Measurements from ENCODE around the gene MRPL16. TPM values are rescaled to one million over a fixed set of nuclear protein-coding genes. Genes with fewer than 3 reads are reported as not detected.

MRPL16 gene
- polyA plus RNA-seq, 2 donors: 44.8 to 58.1 TPM

GRCh38 chr11:59782080-59782479 is 28.5 kb downstream of the MRPL16 start:
- Histone ChIP-seq H3K4me1 (ENCODE audit: control insufficient read depth in 2 of 2, insufficient read depth in 2 of 2, low read length in 1 of 2) (peaks cover 0 to 1% of the 10 kb centered on the region in 2 donors), H3K9me3 (ENCODE audit: control insufficient read depth in 2 of 2, insufficient read depth in 1 of 2, low read depth in 1 of 2, low read length in 1 of 2) (no peaks in the 10 kb centered on the region), H3K27ac (ENCODE audit: low read depth in 2 of 2, low read length in 1 of 2) (no peak overlapping the region), H3K4me3 (ENCODE audit: low read depth in 1 of 2, low read length in 2 of 2) (no peak overlapping the region), H3K36me3 (ENCODE audit: control insufficient read depth in 2 of 2, insufficient read depth in 2 of 2, low read length in 1 of 2) (peaks cover 0 to 3% of the 10 kb centered on the region in 2 donors), H3K27me3 (ENCODE audit: control insufficient read depth in 1 of 2, insufficient read depth in 2 of 2, low read length in 2 of 2) (no peaks in the 10 kb centered on the region)
- WGBS, 2 donors: 72 to 86% methylated on average over 2 of the region's 2 CpGs

DNA sequence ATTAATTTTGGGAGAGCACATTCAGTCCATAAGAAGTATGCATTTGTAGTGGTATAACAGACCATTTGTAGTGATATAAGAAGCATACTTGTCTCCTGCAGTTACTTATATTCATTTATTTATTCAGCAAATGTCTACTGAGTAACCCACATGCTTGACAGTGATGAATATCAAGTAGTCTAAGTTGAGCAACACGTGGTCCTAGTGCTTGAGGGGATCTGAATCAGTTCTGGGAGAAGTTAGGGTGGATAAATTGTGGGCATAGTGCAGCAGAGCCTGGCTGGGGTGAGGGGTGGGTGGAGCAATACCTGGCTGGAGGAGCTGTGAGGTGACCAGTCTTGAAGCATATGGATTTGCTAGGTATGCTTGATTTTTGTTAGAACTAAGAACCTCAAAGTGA is 31.1 kb downstream of the MRPL16 start:
- H3K27me3 ChIP-seq (ENCODE audit: control insufficient read depth in 1 of 2, insufficient read depth in 2 of 2, low read length in 2 of 2): no peaks in the 10 kb centered on the region
- no peaks in the 10 kb centered on the region for H3K9me3 ChIP-seq (ENCODE audit: control insufficient read depth in 2 of 2, insufficient read depth in 1 of 2, low read depth in 1 of 2, low read length in 1 of 2)
- H3K4me3 ChIP-seq (ENCODE audit: low read depth in 1 of 2, low read length in 2 of 2): no peak overlapping the region
- no peaks in the 10 kb centered on the region for H3K4me1 ChIP-seq (ENCODE audit: control insufficient read depth in 2 of 2, insufficient read depth in 2 of 2, low read length in 1 of 2)
- no peak overlapping the region for H3K27ac ChIP-seq (ENCODE audit: low read depth in 2 of 2, low read length in 1 of 2)
- peaks cover 4 to 6% of the 10 kb centered on the region in 2 donors for H3K36me3 ChIP-seq (ENCODE audit: control insufficient read depth in 2 of 2, insufficient read depth in 2 of 2, low read length in 1 of 2)
- 33 to 44% methylated on average over 1 of the region's 1 CpG for WGBS, 2 donors

DNA sequence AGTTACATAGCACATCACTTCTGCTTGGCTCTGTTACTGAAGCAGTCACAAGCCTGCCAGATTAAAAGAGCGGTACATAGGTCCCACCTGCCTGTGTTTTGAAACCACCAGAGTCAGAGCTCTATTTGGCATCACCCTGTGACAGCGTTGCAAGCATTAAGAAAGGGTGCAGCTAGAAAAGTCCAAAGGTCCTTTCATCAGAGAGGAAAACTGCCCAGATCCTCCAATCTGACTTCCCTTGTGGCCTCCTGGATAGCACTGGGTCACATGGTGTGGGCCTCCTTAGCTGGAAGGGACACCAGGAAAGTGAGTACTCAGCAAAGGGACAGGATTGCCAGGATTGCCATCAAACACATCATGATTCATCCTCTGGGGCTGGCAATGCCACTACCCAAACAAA is 32.5 kb downstream of the MRPL16 start:
- no peak overlapping the region for H3K4me3 ChIP-seq (ENCODE audit: low read depth in 1 of 2, low read length in 2 of 2)
- no peaks in the 10 kb centered on the region for H3K4me1 ChIP-seq (ENCODE audit: control insufficient read depth in 2 of 2, insufficient read depth in 2 of 2, low read length in 1 of 2)
- no peaks in the 10 kb centered on the region for H3K27me3 ChIP-seq (ENCODE audit: control insufficient read depth in 1 of 2, insufficient read depth in 2 of 2, low read length in 2 of 2)
- 71 to 91% methylated on average over 2 of the region's 2 CpGs for WGBS, 2 donors
- no peaks in the 10 kb centered on the region for H3K9me3 ChIP-seq (ENCODE audit: control insufficient read depth in 2 of 2, insufficient read depth in 1 of 2, low read depth in 1 of 2, low read length in 1 of 2)
- peaks cover 4 to 6% of the 10 kb centered on the region in 2 donors for H3K36me3 ChIP-seq (ENCODE audit: control insufficient read depth in 2 of 2, insufficient read depth in 2 of 2, low read length in 1 of 2)
- H3K27ac ChIP-seq (ENCODE audit: low read depth in 2 of 2, low read length in 1 of 2): no peak overlapping the region

- WGBS, 2 donors: 84% methylated on average over 5 of the region's 5 CpGs
- Histone ChIP-seq H3K4me3 (ENCODE audit: low read depth in 1 of 2, low read length in 2 of 2) (no peak overlapping the region), H3K9me3 (ENCODE audit: control insufficient read depth in 2 of 2, insufficient read depth in 1 of 2, low read depth in 1 of 2, low read length in 1 of 2) (no peaks in the 10 kb centered on the region), H3K4me1 (ENCODE audit: control insufficient read depth in 2 of 2, insufficient read depth in 2 of 2, low read length in 1 of 2) (no peaks in the 10 kb centered on the region), H3K27me3 (ENCODE audit: control insufficient read depth in 1 of 2, insufficient read depth in 2 of 2, low read length in 2 of 2) (no peaks in the 10 kb centered on the region), H3K27ac (ENCODE audit: low read depth in 2 of 2, low read length in 1 of 2) (no peak overlapping the region), H3K36me3 (ENCODE audit: control insufficient read depth in 2 of 2, insufficient read depth in 2 of 2, low read length in 1 of 2) (peaks cover 4 to 6% of the 10 kb centered on the region in 2 donors)
These were observed 33.5 kb downstream of the MRPL16 start for GRCh38 chr11:59777104-59777503.

DNA sequence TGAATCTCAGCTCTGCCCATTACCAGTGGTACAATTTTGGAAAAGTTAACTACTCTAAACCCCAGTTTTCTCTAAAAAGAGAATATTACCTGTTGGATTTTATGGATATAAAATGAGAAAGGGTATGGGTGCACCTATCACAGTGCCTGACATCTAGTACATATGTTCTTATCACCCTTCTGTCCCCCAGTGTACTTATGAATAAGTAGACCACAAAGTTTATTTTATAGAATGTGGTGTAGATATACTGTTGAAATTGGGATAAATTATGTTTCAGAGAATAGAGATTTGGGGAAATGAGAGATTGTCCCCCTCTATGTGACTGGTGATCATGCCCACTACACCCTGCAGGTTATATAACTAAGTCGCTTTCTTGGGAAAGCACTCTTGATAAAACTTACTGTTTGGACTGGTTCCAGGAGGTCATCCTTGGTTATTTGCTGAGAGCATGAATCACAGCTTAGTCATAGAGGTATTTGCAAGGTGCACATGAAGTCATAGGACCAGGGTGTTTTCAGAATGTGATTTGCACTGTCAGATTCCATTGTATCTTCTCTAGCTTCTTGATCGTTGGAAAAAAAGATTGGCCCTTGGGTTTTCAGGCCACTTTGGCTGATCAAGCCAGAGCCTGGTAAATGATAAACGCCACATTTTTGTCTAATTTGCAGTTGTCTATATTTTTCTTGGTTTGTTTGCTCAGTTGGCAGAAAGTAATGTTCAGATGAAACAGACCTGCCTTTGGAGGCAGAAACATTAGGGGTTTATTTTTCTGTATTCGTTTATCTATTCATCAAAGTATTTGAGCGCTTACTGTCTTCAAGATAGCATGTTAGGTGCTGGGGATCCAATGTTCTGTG is 34.1 kb downstream of the MRPL16 start:
- Histone ChIP-seq H3K9me3 (ENCODE audit: control insufficient read depth in 2 of 2, insufficient read depth in 1 of 2, low read depth in 1 of 2, low read length in 1 of 2) (no peaks in the 10 kb centered on the region), H3K27ac (ENCODE audit: low read depth in 2 of 2, low read length in 1 of 2) (peak overlapping the region in 1 of 2 donors; percentile 9), H3K27me3 (ENCODE audit: control insufficient read depth in 1 of 2, insufficient read depth in 2 of 2, low read length in 2 of 2) (no peaks in the 10 kb centered on the region), H3K4me1 (ENCODE audit: control insufficient read depth in 2 of 2, insufficient read depth in 2 of 2, low read length in 1 of 2) (no peaks in the 10 kb centered on the region), H3K36me3 (ENCODE audit: control insufficient read depth in 2 of 2, insufficient read depth in 2 of 2, low read length in 1 of 2) (peaks cover 4 to 6% of the 10 kb centered on the region in 2 donors), H3K4me3 (ENCODE audit: low read depth in 1 of 2, low read length in 2 of 2) (no peak overlapping the region)
- WGBS, 2 donors: 51 to 62% methylated on average over 5 of the region's 5 CpGs

- WGBS, 2 donors: 88% methylated on average over 5 of the region's 5 CpGs
- Histone ChIP-seq H3K9me3 (ENCODE audit: control insufficient read depth in 2 of 2, insufficient read depth in 1 of 2, low read depth in 1 of 2, low read length in 1 of 2) (no peaks in the 10 kb centered on the region), H3K36me3 (ENCODE audit: control insufficient read depth in 2 of 2, insufficient read depth in 2 of 2, low read length in 1 of 2) (peaks cover 3 to 4% of the 10 kb centered on the region in 2 donors), H3K4me3 (ENCODE audit: low read depth in 1 of 2, low read length in 2 of 2) (no peak overlapping the region), H3K4me1 (ENCODE audit: control insufficient read depth in 2 of 2, insufficient read depth in 2 of 2, low read length in 1 of 2) (peaks cover 0 to 4% of the 10 kb centered on the region in 2 donors), H3K27me3 (ENCODE audit: control insufficient read depth in 1 of 2, insufficient read depth in 2 of 2, low read length in 2 of 2) (no peaks in the 10 kb centered on the region), H3K27ac (ENCODE audit: low read depth in 2 of 2, low read length in 1 of 2) (no peak overlapping the region)
These were observed 37.5 kb downstream of the MRPL16 start for GRCh38 chr11:59773083-59773440.

DNA sequence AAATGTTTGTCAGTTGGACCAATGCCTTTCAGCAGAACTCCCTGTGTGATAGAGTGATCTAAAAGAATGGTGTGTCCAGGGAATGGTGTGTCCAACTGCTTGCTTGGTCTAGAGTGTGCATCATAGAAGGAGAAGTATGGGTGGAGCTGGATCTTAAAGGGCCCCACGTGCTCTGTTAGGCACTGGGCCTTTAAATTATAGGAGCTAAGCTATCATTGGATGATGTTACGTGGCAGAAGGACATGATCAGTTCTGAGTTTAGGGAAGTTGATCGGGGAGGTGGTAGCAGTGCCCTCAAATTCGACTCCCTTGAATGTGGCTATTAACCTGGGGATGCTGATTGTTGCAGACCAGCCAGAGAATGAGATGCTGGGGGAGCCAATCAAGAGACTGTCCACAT is 39.0 kb downstream of the MRPL16 start:
- Histone ChIP-seq H3K4me3 (ENCODE audit: low read depth in 1 of 2, low read length in 2 of 2) (no peak overlapping the region), H3K27me3 (ENCODE audit: control insufficient read depth in 1 of 2, insufficient read depth in 2 of 2, low read length in 2 of 2) (no peaks in the 10 kb centered on the region), H3K9me3 (ENCODE audit: control insufficient read depth in 2 of 2, insufficient read depth in 1 of 2, low read depth in 1 of 2, low read length in 1 of 2) (no peaks in the 10 kb centered on the region), H3K4me1 (ENCODE audit: control insufficient read depth in 2 of 2, insufficient read depth in 2 of 2, low read length in 1 of 2) (peaks cover 0 to 4% of the 10 kb centered on the region in 2 donors), H3K27ac (ENCODE audit: low read depth in 2 of 2, low read length in 1 of 2) (peak overlapping the region; percentile 29 to 33), H3K36me3 (ENCODE audit: control insufficient read depth in 2 of 2, insufficient read depth in 2 of 2, low read length in 1 of 2) (peaks cover 3 to 4% of the 10 kb centered on the region in 2 donors)
- 79 to 82% methylated on average over 4 of the region's 4 CpGs for WGBS, 2 donors

DNA sequence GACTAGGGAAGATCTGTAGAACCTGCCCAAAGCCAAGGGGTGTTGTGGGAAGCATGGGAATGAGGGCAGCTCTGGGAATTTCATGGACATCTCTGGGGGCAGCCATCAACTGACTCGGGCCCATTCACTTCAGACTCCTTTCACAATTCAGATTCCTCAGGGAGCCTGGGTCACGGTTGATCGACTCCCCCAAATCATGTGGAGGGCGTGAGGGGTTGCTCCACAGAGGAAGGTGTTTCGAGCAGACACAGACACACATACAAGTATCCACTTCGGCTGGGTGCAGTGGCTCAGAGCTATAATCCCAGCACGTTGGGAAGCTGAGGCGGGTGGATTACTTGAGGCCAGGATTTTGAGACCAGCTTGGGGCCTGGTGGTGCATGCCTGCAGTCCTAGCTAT is 39.7 kb downstream of the MRPL16 start:
- H3K9me3 ChIP-seq (ENCODE audit: control insufficient read depth in 2 of 2, insufficient read depth in 1 of 2, low read depth in 1 of 2, low read length in 1 of 2): no peaks in the 10 kb centered on the region
- 89 to 91% methylated on average over 8 of the region's 8 CpGs for WGBS, 2 donors
- H3K27me3 ChIP-seq (ENCODE audit: control insufficient read depth in 1 of 2, insufficient read depth in 2 of 2, low read length in 2 of 2): no peaks in the 10 kb centered on the region
- peaks cover 3 to 4% of the 10 kb centered on the region in 2 donors for H3K36me3 ChIP-seq (ENCODE audit: control insufficient read depth in 2 of 2, insufficient read depth in 2 of 2, low read length in 1 of 2)
- peaks cover 0 to 4% of the 10 kb centered on the region in 2 donors for H3K4me1 ChIP-seq (ENCODE audit: control insufficient read depth in 2 of 2, insufficient read depth in 2 of 2, low read length in 1 of 2)
- H3K27ac ChIP-seq (ENCODE audit: low read depth in 2 of 2, low read length in 1 of 2): no peak overlapping the region
- H3K4me3 ChIP-seq (ENCODE audit: low read depth in 1 of 2, low read length in 2 of 2): no peak overlapping the region

DNA sequence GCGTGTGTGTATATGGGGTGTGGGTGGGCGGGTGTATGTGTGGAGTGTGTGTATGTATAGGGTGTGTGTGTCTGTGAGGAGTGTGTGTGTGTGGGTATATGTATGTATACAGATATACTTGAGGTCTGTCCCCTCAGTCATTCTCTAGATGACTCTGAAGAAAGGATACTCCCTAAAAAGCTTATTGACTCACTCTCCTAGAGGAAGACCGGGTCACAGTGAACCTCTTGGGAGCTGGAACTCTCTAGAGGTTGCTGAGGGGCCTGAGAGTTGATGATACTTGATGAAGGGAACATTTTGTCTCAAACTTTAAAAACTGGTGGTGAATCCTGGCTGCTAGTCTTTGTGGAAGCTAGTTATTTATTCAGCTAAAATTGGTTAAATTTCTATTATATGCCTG is 40.3 kb downstream of the MRPL16 start:
- peaks cover 0 to 4% of the 10 kb centered on the region in 2 donors for H3K36me3 ChIP-seq (ENCODE audit: control insufficient read depth in 2 of 2, insufficient read depth in 2 of 2, low read length in 1 of 2)
- no peaks in the 10 kb centered on the region for H3K27me3 ChIP-seq (ENCODE audit: control insufficient read depth in 1 of 2, insufficient read depth in 2 of 2, low read length in 2 of 2)
- H3K9me3 ChIP-seq (ENCODE audit: control insufficient read depth in 2 of 2, insufficient read depth in 1 of 2, low read depth in 1 of 2, low read length in 1 of 2): no peaks in the 10 kb centered on the region
- no peak overlapping the region for H3K4me3 ChIP-seq (ENCODE audit: low read depth in 1 of 2, low read length in 2 of 2)
- H3K4me1 ChIP-seq (ENCODE audit: control insufficient read depth in 2 of 2, insufficient read depth in 2 of 2, low read length in 1 of 2): peaks cover 0 to 4% of the 10 kb centered on the region in 2 donors
- WGBS, 2 donors: 93 to 95% methylated on average over 3 of the region's 3 CpGs
- no peak overlapping the region for H3K27ac ChIP-seq (ENCODE audit: low read depth in 2 of 2, low read length in 1 of 2)

DNA sequence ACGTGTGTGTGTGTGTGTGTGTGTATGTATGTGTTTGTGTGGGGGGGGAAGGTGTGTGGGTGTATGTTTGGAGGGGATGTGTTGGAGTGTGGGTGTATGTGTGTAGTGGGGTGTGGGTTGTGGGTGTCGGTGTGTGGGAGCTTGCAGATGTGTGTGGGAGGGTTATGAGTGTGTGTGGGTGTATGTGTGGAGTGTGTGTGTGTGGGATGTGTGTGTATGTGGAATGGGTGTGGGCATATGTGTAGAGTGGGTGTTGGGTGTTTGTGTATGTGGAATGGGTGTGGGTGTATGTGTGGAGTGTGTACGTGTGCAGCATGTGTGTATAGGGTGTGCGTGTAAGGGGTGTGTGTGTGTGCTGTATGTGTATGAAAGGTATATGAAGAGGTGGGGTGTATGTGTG is 40.8 kb downstream of the MRPL16 start:
- Histone ChIP-seq H3K4me1 (ENCODE audit: control insufficient read depth in 2 of 2, insufficient read depth in 2 of 2, low read length in 1 of 2) (peaks cover 0 to 4% of the 10 kb centered on the region in 2 donors), H3K27ac (ENCODE audit: low read depth in 2 of 2, low read length in 1 of 2) (no peak overlapping the region), H3K9me3 (ENCODE audit: control insufficient read depth in 2 of 2, insufficient read depth in 1 of 2, low read depth in 1 of 2, low read length in 1 of 2) (no peaks in the 10 kb centered on the region), H3K4me3 (ENCODE audit: low read depth in 1 of 2, low read length in 2 of 2) (no peak overlapping the region), H3K27me3 (ENCODE audit: control insufficient read depth in 1 of 2, insufficient read depth in 2 of 2, low read length in 2 of 2) (no peaks in the 10 kb centered on the region), H3K36me3 (ENCODE audit: control insufficient read depth in 2 of 2, insufficient read depth in 2 of 2, low read length in 1 of 2) (peaks cover 0 to under 1% of the 10 kb centered on the region in 2 donors)
- WGBS, 2 donors: 90 to 93% methylated on average over 4 of the region's 4 CpGs
